Measurements from ENCODE around the gene HSF4. TPM values are rescaled to one million over a fixed set of nuclear protein-coding genes. Genes with fewer than 3 reads are reported as not detected.

Gene HSF4
- total RNA-seq, 3 donors from 2014 or later (not counting 1 experiment from before 2014, with no cell fraction given): 6.9 to 8.3 (median 7.3) TPM

DNA sequence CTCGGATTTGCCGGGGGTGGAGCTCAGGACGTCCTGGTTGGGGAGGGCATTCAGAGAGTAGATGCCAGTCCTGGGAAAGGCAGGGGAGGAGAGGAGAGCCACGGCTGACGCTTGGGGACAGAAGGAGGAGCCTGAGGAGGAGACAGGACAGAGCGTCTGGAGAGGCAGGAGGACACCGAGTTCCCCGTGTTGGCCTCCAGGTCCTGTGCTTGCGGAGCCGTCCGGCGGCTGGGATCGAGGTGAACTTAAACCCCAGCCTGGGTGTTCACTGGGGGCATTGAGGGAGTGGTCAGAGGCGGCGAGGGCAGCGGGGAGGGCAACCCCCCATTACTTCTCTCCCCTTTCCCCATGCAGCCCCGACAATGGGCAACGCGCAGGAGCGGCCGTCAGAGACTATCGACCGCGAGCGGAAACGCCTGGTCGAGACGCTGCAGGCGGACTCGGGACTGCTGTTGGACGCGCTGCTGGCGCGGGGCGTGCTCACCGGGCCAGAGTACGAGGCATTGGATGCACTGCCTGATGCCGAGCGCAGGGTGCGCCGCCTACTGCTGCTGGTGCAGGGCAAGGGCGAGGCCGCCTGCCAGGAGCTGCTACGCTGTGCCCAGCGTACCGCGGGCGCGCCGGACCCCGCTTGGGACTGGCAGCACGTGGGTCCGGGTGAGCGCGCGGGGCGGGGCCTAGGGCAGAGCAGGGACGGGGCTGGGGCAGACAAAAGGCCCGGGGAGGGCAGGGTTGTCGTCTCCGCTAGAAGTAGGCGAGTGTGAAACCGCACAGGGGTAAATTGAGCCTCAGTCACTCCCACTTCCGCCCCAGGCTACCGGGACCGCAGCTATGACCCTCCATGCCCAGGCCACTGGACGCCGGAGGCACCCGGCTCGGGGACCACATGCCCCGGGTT, 9.5 kb downstream of the HSF4 start:
- Mint-ChIP-seq H3K4me3 (peak overlapping the region; percentile 87), H3K27me3 (ENCODE audit: low read depth in 2 of 2) (peaks cover 19 to 25% of the 10 kb centered on the region in 2 donors), H3K9me3 (no peaks in the 10 kb centered on the region), H3K4me1 (peaks cover 36 to 66% of the 10 kb centered on the region in 2 donors), H3K36me3 (no peaks in the 10 kb centered on the region), H3K27ac (peak overlapping the region in 1 of 2 donors; percentile 89)
- Histone ChIP-seq H3K9me3 (ENCODE audit: control insufficient read depth, insufficient read depth, low read length) (no peaks in the 10 kb centered on the region), H3K27ac (ENCODE audit: low read length) (no peak overlapping the region), H3K4me3 (ENCODE audit: low read length) (peak overlapping the region; percentile 38), H3K4me1 (ENCODE audit: control insufficient read depth, insufficient read depth, low read length) (peaks cover 57% of the 10 kb centered on the region), H3K27me3 (ENCODE audit: control insufficient read depth, insufficient read depth, low read length) (peaks cover 23% of the 10 kb centered on the region), H3K36me3 (ENCODE audit: control insufficient read depth, insufficient read depth, low read length) (no peaks in the 10 kb centered on the region)
- TF ChIP-seq, protein P1, sequence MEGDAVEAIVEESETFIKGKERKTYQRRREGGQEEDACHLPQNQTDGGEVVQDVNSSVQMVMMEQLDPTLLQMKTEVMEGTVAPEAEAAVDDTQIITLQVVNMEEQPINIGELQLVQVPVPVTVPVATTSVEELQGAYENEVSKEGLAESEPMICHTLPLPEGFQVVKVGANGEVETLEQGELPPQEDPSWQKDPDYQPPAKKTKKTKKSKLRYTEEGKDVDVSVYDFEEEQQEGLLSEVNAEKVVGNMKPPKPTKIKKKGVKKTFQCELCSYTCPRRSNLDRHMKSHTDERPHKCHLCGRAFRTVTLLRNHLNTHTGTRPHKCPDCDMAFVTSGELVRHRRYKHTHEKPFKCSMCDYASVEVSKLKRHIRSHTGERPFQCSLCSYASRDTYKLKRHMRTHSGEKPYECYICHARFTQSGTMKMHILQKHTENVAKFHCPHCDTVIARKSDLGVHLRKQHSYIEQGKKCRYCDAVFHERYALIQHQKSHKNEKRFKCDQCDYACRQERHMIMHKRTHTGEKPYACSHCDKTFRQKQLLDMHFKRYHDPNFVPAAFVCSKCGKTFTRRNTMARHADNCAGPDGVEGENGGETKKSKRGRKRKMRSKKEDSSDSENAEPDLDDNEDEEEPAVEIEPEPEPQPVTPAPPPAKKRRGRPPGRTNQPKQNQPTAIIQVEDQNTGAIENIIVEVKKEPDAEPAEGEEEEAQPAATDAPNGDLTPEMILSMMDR (IDR thresholded peaks at IDR 0.05): no peak
- WGBS (ENCODE audit: insufficient coverage): under 1% methylated on average over 71 of the region's 71 CpGs
- ATAC-seq (peak; percentile 78 to 84 (median 80)), DNase-seq (peak; percentile 59 to 81)
- intact Hi-C loops (cut with micrococcal nuclease): loop anchor here (2.0 kb wide), 1 partner anchor 13 kb away; no protein-coding TSS in a partner anchor

GRCh38 chr16:67174706-67175231, 10.2 kb downstream of the HSF4 start:
- TF ChIP-seq, protein P1 (IDR thresholded peaks at IDR 0.05): no peak
- Mint-ChIP-seq H3K27ac (no peak overlapping the region), H3K9me3 (no peaks in the 10 kb centered on the region), H3K4me1 (peaks cover 35 to 63% of the 10 kb centered on the region in 2 donors), H3K4me3 (peak overlapping the region; percentile 9), H3K36me3 (no peaks in the 10 kb centered on the region), H3K27me3 (ENCODE audit: low read depth in 2 of 2) (peaks cover 17 to 22% of the 10 kb centered on the region in 2 donors)
- no peaks in the 10 kb centered on the region for H3K36me3 ChIP-seq (ENCODE audit: control insufficient read depth, insufficient read depth, low read length)
- 39% methylated on average over 31 of the region's 31 CpGs for WGBS (ENCODE audit: insufficient coverage)
- no peak for DNase-seq
- no peaks in the 10 kb centered on the region for H3K9me3 ChIP-seq (ENCODE audit: control insufficient read depth, insufficient read depth, low read length)
- H3K4me1 ChIP-seq (ENCODE audit: control insufficient read depth, insufficient read depth, low read length): peaks cover 52% of the 10 kb centered on the region
- intact Hi-C loops (cut with micrococcal nuclease): loop anchor here (2.0 kb wide), 1 partner anchor 14 kb away; no protein-coding TSS in a partner anchor
- no peak for ATAC-seq
- no peak overlapping the region for H3K27ac ChIP-seq (ENCODE audit: low read length)
- H3K27me3 ChIP-seq (ENCODE audit: control insufficient read depth, insufficient read depth, low read length): peaks cover 16% of the 10 kb centered on the region
- peak overlapping the region; percentile 38 for H3K4me3 ChIP-seq (ENCODE audit: low read length)

DNA sequence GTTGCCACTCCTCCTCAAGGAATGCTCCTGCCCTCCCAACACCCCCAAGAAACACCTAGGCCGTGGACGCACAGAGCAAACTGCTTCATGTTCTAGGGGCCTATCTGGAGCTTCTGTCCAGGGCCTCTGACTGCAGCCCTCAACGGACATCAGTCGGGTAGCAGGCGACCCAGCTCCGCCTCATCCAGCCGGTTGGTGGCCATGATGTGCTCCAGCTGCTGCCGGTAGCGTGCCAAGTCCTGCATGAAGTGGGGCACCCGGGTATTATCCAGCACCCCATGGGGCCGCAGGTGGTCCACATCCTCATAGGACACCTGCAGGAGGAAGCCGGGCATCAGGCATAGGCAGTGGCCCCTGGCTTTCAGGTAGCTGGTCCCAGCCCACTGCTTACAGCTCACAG, 12.1 kb downstream of the HSF4 start:
- no peak for DNase-seq
- H3K9me3 Mint-ChIP-seq: no peaks in the 10 kb centered on the region
- Histone ChIP-seq H3K4me1 (ENCODE audit: control insufficient read depth, insufficient read depth, low read length) (peaks cover 39% of the 10 kb centered on the region), H3K9me3 (ENCODE audit: control insufficient read depth, insufficient read depth, low read length) (no peaks in the 10 kb centered on the region), H3K27ac (ENCODE audit: low read length) (no peak overlapping the region), H3K4me3 (ENCODE audit: low read length) (no peak overlapping the region), H3K36me3 (ENCODE audit: control insufficient read depth, insufficient read depth, low read length) (no peaks in the 10 kb centered on the region), H3K27me3 (ENCODE audit: control insufficient read depth, insufficient read depth, low read length) (peaks cover 3% of the 10 kb centered on the region)
- H3K36me3 Mint-ChIP-seq: no peaks in the 10 kb centered on the region
- H3K4me1 Mint-ChIP-seq: peaks cover 21 to 48% of the 10 kb centered on the region in 2 donors
- peaks cover 2 to 7% of the 10 kb centered on the region in 2 donors for H3K27me3 Mint-ChIP-seq (ENCODE audit: low read depth in 2 of 2)
- no peak for ATAC-seq
- H3K27ac Mint-ChIP-seq: no peak overlapping the region
- intact Hi-C loops (cut with micrococcal nuclease): no loop called here
- H3K4me3 Mint-ChIP-seq: peak overlapping the region; percentile 53
- TF ChIP-seq, protein P1 (IDR thresholded peaks at IDR 0.05): no peak
- 94% methylated on average over 12 of the region's 12 CpGs for WGBS (ENCODE audit: insufficient coverage)

Measured in natural killer cell (primary cell).